ENCODE measurements around the gene ITGB8.
A peak's percentile ranks its signal among the peaks of the same experiment; 100 is the strongest.
"Not testable (repeated sequence)": the region's sequence is repeated elsewhere in the genome, so short reads cannot be mapped to it uniquely, and the experiment has no call there.

Gene ITGB8

DNA sequence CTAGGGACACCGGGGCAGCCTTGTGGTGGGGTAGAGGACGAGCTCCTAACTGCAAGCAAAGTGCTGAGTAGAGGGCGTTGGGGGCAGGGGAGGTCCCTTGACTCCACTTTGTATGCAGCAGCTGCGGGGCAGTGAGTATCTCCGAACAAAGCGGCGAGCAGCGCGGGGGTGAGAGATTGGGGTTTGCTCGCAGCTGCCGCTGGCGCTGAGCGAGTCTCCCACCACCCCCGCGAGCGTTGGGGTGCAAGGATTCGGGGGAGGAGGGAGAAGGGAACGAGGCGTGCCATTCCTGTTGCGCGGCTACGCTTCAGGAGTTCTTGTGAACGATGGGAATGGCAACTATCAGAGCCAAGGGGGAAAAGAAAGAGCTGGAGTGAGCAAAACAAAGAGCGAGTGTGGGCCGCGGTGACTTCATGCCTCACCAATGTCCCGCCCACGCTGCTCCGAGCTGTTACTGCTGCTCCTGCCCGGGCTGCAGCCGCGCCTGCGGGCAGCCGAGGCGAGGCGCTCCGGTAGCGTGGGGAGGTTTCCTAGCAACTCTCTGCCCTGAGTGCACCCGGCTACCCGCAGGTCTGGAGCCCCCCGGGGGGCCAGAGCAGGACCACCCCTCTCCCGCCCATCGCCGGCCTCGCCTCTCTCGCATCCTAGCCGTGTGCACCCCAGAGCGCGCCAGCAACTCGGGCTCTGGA lies at the start of gene ITGB8:
ITGB8 (plus strand) TSS at position 662 of the 689 bp plus-strand sequence. CDS start 907 bp downstream, outside the sequence.
- peak; percentile 65 for DNase-seq

DNA sequence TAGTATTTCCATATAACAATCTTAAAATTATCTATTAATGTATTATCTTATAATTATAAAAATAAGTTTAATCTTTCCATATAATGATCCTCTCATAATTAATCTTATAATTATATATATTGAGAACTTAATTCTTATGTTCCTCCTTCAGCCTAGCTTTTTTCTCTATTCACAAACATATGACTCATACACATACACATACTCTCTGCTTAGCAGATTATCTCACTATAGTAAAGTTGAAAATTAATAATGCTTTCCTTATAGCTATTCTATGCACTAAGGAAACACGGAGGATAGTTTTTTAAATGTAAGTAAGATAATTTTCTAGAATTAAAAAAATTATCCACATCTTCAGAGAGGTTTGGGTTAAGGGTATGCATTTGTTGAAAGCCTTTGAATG lies 47.7 kb upstream of the ITGB8 start:
- no peak for DNase-seq

DNA sequence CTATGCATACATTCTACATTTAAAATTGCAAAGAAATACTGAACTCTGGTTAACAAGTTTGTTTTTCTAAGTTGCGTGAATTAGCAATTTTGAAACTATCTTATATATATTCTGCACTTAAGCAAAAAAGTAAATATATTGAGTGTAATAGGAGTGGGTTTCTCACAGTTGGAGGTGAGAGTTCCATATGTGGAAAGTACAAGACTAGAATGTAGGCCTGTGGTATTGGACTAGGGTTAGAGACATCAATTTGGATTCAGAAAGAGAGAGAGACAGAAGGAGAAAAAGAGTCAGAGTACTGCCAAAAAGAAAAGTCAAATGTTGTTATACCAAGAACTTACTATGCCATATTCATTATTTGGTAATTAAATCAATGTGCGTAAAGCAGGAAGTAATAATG lies 47.3 kb upstream of the ITGB8 start:
- DNase-seq = no peak

DNA sequence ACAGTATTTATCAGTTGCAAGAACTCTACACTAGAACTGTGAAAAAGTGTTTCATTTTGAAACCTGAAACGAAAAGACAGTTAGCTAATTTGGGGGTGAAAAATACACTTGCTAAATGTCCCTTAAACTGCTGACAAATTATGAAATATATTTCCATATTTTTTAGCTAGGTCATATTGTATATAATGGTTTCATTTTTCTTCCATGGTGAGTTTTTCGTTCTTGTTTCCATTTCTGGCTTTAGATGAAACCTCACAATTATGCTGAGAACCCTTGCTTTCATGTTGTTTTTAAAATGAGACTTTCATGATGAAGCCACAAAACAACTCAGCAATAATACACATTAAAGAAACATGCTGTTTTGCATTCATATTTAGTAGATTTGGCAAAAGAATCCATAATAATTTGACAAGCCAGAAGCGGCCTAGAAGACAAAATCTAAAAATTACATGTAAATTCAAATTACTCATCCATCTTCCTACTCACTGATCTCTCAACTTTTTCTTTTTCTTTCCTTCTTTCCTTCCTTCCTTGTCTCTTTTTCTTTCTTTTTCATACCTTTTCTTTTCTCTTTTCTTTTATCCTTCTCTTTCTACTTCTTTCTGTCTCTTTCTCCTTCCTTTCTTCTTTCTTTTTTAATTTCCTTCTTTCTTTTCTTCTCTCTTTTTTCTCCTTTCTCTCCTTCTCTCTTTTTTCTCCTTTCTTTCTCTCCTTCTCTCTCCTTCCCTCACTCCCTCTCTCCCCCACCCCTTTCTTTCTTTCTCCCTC lies 46.5 kb upstream of the ITGB8 start:
- no peak for DNase-seq

GRCh38 chr7:20284771-20285143 lies 45.9 kb upstream of the ITGB8 start:
- DNase-seq = no peak

DNA sequence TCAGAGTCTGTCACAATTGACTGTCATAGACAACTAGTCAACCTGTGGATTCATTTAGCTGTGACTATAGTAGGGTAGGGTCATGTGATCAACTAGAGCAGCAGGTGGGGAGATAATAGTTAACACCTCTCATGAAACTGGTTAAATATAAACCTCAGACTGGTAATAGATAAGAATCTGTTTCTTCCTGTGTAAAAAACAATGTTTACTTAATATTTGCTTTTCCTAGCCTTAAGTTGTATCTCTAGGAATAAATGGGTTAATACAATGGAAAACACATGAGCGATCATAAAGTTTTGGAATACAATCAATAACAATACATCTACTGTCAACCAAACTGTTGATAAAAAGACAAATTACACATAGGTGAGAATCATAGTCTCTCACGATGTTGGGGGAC lies 43.4 kb upstream of the ITGB8 start:
- no peak for DNase-seq

DNA sequence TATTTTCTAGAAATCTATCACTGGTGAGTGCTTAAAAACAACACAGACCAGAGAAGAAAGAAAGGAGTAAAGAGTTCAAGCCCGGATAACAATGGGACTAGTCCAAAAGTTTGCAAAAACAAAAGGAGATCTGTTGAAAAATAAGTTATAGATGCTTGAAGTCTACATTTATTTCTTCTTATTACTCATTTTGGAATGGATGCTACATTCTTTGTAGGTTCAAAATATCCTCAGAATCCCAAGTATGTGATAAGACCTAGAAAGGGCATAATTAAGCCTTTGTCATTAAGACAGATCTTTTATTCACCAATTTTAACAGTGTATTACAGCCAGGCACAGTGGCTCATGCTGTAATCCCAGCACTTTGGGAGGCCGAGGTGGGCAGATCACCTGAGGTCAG lies 42.7 kb upstream of the ITGB8 start:
- no peak for DNase-seq

DNA sequence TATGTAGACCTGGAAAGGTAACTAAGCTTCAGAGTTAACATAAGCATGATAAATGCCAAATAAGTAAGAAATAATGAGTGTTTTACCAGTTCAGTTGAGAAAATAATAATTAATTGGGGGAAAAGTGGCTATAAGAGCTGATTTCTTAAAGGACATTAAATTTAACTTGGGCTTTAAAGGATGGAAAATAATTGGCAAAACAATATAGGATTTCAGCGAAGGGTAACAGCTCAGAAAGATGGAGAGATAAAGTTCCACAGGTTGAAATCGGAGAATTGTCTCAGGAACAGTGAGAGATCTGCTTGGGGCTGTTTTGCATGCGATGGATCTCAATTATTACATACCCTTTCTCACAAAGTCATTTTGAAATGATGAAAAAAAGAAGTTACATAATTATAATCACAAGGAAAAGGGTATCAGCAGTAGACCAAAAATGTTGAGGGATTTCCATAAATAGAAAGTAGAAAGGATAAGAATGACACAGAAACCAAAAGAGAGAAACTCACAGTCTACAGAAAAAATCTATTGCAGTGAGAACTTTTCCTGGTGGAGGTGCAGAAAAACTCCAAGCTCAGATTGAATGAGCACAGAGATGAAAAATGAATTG lies 40.1 kb upstream of the ITGB8 start:
- DNase-seq = no peak

DNA sequence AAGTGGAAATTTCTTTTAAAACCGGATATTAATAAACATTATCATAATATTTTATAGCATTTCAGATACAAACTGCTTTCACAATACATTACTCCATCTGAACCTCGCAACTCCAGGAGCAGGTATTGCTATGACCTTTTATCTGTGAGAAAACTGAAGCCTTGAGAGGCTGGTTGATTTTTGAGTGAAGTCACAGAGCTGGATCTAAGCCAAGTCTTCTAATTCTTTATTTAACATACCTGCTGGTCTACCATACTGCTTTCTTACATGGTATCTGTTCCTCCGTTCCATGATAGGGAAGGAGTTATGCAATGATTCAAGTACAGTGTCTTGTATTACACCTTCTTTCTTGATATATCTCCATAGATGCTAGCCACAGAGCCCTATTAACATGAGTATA lies 37.4 kb upstream of the ITGB8 start:
- DNase-seq = no peak

DNA sequence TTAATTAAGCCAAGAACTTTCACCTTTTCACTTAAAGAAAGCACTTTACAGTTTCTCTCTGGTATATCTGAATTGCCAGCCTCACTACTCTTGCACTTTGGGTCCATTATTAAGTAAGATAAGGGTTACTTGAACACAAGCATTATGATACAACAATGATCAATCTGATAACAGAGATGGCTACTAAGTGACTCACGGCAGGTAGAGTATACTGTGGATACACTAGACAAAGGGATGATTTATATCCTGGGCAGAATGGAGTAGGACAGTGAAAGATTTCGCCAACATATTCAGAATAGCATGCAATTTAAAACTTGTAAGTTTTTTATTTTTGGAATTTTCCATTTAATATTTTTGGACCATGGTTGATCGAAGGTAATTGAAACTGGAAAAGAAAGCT lies 34.3 kb upstream of the ITGB8 start:
- no peak for DNase-seq

DNA sequence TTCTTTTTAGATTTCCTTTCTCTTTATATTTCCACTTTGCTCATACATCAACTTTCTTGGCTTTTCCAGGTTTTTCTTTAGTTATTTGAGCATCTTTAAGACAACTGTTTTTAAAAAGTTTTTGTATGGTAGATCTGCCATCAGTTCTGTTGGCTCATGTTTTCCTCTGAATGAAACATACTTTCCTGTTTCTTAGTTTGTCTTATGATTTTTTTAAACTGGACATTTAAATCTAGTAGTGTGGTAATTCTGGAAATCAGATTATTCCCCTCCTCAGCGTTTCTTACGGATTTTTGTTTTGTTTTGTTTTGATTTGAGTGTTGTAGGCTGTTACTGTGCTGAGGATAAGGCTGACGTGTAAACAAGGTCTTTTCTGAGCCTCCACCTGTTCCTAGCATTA lies 33.8 kb upstream of the ITGB8 start:
- DNase-seq = no peak

DNA sequence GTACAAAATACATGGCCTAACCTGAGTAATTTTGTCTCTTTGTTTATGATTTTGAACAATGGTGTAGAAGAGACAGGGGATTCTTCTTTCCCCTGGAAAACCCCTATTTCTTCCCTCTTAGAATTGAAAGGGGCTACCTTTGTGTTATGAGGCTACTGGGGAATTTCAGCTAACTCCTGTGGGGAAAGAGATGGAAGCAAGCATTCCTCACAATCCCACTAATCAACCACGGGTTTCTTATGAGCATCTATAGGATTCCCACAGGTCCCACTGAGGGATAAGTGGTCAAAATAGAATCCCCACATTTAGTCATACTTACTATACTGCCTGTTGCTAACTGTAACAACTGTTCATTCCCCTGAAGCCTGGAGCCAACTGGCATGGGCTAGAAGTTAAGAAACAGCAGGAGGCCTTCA lies 32.2 kb upstream of the ITGB8 start:
- DNase-seq = no peak

- DNase-seq = no peak
These were observed 31.6 kb upstream of the ITGB8 start for GRCh38 chr7:20299145-20299544.

GRCh38 chr7:20299647-20300312 lies 30.9 kb upstream of the ITGB8 start:
- DNase-seq = no peak

GRCh38 chr7:20301311-20301939 lies 29.3 kb upstream of the ITGB8 start:
- no peak for DNase-seq

DNA sequence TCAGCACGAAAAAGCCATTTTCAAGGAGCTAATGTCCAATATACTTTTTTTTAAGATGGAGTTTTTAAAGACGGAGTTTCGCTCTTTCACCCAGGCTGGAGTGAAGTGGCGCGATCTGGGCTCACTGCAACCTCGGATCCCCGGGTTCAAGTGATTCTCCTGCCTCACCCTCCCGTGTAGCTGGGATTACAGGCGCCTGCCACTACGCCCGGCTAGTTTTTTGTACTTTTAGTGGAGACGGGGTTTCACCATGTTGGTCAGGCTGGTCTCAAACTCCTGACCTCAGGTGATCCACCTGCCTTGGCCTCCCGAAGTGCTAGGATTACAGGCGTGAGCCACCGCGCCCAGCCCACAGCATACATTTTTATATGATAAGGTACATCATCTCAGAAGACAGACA lies 28.4 kb upstream of the ITGB8 start:
- not testable (repeated sequence) for DNase-seq

DNA sequence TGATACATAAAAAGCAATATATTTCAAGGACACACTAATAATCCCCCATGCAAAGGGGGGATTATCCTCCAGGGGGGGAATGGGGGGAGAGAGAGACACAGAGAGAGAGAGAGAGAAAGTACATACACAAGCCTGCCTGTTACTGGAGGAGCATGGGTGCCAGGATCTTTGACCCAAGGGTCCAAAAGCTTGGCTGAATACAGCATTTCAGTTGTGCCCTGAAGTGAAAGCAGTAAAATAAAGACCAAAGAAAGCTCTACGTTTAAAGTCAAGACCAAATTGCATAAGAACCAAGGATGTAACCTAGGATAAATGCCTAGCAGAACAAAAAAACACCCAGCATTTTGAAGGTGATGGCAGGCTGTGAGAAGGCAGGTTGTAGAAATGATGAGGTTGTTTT lies 27.8 kb upstream of the ITGB8 start:
- DNase-seq = no peak

DNA sequence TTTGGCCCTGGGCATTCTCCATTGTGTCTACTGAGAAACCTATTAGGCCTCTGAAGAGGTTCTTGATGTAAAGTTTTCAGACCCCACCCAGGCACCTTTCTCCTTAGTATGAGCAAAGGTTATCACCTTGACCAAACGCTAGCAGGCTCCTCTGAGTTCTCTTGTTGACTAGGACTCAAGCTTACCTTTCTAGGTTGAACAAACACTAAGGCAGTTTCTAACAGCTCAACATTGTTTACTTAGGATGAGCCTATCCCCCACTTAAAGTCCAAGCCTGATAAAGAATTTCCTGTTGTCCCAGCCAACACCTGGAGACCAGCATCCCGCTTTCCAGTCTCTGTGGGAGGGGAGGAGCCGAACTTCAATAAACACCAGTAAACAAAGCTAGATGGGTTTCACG lies 26.3 kb upstream of the ITGB8 start:
- peak; percentile 88 for DNase-seq

- DNase-seq = no peak
These were observed 25.0 kb upstream of the ITGB8 start for GRCh38 chr7:20305726-20306125.

DNA sequence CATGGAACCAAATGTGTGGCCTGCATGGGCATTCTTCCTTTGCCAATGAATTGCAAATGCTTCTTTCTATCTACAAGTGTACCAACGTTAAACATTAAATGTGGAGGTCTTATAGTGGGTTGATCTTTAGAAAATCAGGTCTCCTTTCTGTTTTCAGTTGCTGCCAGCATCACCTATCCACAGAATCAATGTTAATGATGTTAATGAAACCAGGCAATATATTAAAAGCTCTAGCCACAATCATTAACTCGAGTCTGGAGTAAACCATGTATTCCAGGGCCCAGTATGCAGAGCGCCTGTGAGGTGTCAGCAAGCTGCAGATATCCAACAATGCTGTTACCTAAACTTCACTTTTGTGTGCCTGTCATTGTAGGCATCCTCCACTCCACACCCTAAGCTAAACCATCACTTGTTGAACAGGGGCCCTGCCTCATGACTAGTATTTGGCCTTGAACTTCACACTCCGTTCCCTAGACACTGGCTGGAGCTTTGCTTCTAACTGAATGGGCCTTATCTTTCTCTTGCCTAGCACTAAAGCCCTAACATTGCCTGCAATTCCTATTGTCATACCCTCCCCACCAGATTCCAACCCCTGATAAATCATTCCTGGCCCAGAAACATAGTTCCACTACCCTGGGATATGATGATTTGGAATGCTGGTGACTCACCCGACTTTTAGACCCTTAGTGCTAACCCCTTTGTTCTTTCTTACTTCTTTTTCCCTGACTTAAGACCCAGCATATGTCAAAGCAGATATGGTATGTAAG lies 24.3 kb upstream of the ITGB8 start:
- no peak for DNase-seq

GRCh38 chr7:20307119-20307518 lies 23.6 kb upstream of the ITGB8 start:
- DNase-seq = no peak

DNA sequence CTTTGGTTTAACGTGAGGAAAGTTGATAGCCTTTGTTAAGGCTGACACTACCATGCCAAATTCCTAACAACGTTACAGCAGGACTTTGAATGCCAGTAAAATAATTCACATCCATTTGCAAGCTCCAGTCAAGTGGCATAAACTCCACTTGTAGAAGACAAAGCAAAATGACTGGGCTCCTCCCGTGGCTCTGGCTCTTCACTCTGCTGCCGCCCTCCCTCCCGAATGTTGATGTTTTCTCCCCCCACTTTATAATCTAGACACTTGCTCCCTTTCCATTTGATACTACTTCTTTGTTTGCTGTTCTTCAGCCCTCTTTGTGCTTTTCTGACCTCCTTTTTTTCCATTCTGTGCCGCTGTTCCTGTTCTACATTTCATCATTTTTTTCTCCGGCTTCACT lies 22.8 kb upstream of the ITGB8 start:
- peak; percentile 79 for DNase-seq

Measured in NCI-H510A (cell line).